GM08714 (cell line): Measurements from ENCODE around the gene KRT25.

ENCODE experiments used
- H3K4me3 ChIP-seq: fragments of 200-500 bp; sonication (Bioruptor generic); 2 replicates; pipeline ENCODE4 v1.5.1; 2014; ENCODE audit warnings: mild to moderate bottlenecking, low read length, inconsistent platforms
- ZNF274 ChIP-seq: IDR thresholded peaks from 2 replicates; pipeline ENCODE4 v1.6.1; 2012; ENCODE audit warnings: mild to moderate bottlenecking, low read depth, low read length

The KRT25 gene

GRCh38 chr17:40727447-40728231, 27.5 kb downstream of the KRT25 start:
- no peak for TF ChIP-seq ZNF274

GRCh38 chr17:40726919-40727318, 28.2 kb downstream of the KRT25 start:
- no peak overlapping the region for H3K4me3 ChIP-seq
- TF ChIP-seq ZNF274: no peak

More at GRCh38 chr17:40727447-40728231, 27.5 kb downstream of the KRT25 start:
- H3K4me3 ChIP-seq: no peak overlapping the region

- no peak for TF ChIP-seq ZNF274
- no peak overlapping the region for H3K4me3 ChIP-seq
Observed at GRCh38 chr17:40724656-40725055, 30.5 kb downstream of the KRT25 start.

- H3K4me3 ChIP-seq: no peak overlapping the region
- TF ChIP-seq ZNF274: no peak
Observed at GRCh38 chr17:40722241-40722640, 32.9 kb downstream of the KRT25 start.

GRCh38 chr17:40720899-40721298, 34.2 kb downstream of the KRT25 start:
- no peak overlapping the region for H3K4me3 ChIP-seq
- TF ChIP-seq ZNF274: no peak

GRCh38 chr17:40718930-40719329, 36.2 kb downstream of the KRT25 start:
- TF ChIP-seq ZNF274: no peak
- H3K4me3 ChIP-seq: no peak overlapping the region

- H3K4me3 ChIP-seq: no peak overlapping the region
- TF ChIP-seq ZNF274: no peak
Observed at GRCh38 chr17:40717776-40718175, 37.4 kb downstream of the KRT25 start.

GRCh38 chr17:40714473-40714872, 40.7 kb downstream of the KRT25 start:
- TF ChIP-seq ZNF274: no peak
- H3K4me3 ChIP-seq: no peak overlapping the region

GRCh38 chr17:40707745-40708144, 47.4 kb downstream of the KRT25 start:
- H3K4me3 ChIP-seq: no peak overlapping the region
- TF ChIP-seq ZNF274: no peak

- no peak overlapping the region for H3K4me3 ChIP-seq
- TF ChIP-seq ZNF274: no peak
Observed at GRCh38 chr17:40705584-40705983, 49.5 kb downstream of the KRT25 start.

GRCh38 chr17:40703652-40704051, 51.5 kb downstream of the KRT25 start, which contains the start of gene KRT24:
Gene KRT24 (minus strand): TSS chr17:40703752. CDS start chr17:40703693, 59 bp downstream.
- TF ChIP-seq ZNF274: no peak
- H3K4me3 ChIP-seq: no peak within 1 kb of the TSS

- H3K4me3 ChIP-seq: no peak overlapping the region
- no peak for TF ChIP-seq ZNF274
Observed at GRCh38 chr17:40702271-40702670, 52.9 kb downstream of the KRT25 start.

GRCh38 chr17:40699853-40700252, 55.3 kb downstream of the KRT25 start:
- no peak for TF ChIP-seq ZNF274
- H3K4me3 ChIP-seq: no peak overlapping the region

- H3K4me3 ChIP-seq: no peak overlapping the region
- TF ChIP-seq ZNF274: no peak
Observed at GRCh38 chr17:40699371-40699770, 55.8 kb downstream of the KRT25 start.
